Lung (tissue), 12 donors: Measurements from ENCODE around the gene SND1. TPM values are rescaled to one million over a fixed set of nuclear protein-coding genes. Genes with fewer than 3 reads are reported as not detected.

ENCODE experiments used
- ATAC-seq: fragments of 200-7000 bp; cut with Tn5 transposase; one replicate; pipeline ENCODE4 v1.9.1; 2020; ENCODE audit warnings: moderate number of reproducible peaks; ENCODE audit not compliant: insufficient read depth, low FRiP score
- DNase-seq, 3 donors: peaks; one replicate each; pipeline ENCODE4 v3.0.0-alpha.2; 2013 to 2017
- H3K27ac ChIP-seq, 2 donors: one replicate each; pipeline ENCODE4 v1.5.1; 2013; ENCODE audit warnings: mild to moderate bottlenecking in 2 of 2, moderate library complexity in 2 of 2, control low read depth in 1 of 2, inconsistent platforms in 1 of 2, low read depth in 1 of 2, low read length in 1 of 2
- H3K27me3 ChIP-seq, 3 donors: one replicate each; pipeline ENCODE4 v1.5.1; 2013; ENCODE audit warnings: low read length in 2 of 3; ENCODE audit not compliant: control insufficient read depth in 3 of 3, insufficient read depth in 3 of 3
- H3K36me3 ChIP-seq, 4 donors: one replicate each; pipeline ENCODE4 v1.5.1; 2013; ENCODE audit warnings: low read length in 4 of 4, mild to moderate bottlenecking in 1 of 4, moderate library complexity in 1 of 4; ENCODE audit not compliant: control insufficient read depth in 4 of 4, insufficient read depth in 4 of 4
- H3K4me1 ChIP-seq, 5 donors: one replicate each; pipeline ENCODE4 v1.5.1; 2013; ENCODE audit warnings: low read length in 5 of 5, mild to moderate bottlenecking in 2 of 5, moderate library complexity in 1 of 5; ENCODE audit not compliant: control insufficient read depth in 5 of 5, insufficient read depth in 5 of 5
- H3K4me3 ChIP-seq: one replicate; pipeline ENCODE4 v1.5.1; 2013; ENCODE audit warnings: mild to moderate bottlenecking, control low read depth, moderate library complexity
- H3K9ac ChIP-seq, 2 donors: one replicate each; pipeline ENCODE4 v1.5.1; 2013; ENCODE audit warnings: low read length in 2 of 2, control low read depth in 1 of 2; ENCODE audit not compliant: insufficient read depth in 1 of 2
- H3K9me3 ChIP-seq, 4 donors: one replicate each; pipeline ENCODE4 v1.5.1; 2013; ENCODE audit warnings: low read length in 3 of 4, mild to moderate bottlenecking in 1 of 4, moderate library complexity in 1 of 4; ENCODE audit not compliant: control insufficient read depth in 4 of 4, insufficient read depth in 3 of 4
- WGBS, 2 donors: extraction: QIAGEN DNeasy Blood & Tissue Kit; methylation state at CpG; one replicate each; pipeline ENCODE4 v1.1.7; 2013; 5-methylcytosine and 5-hydroxymethylcytosine counted together
- polyA plus RNA-seq, 2 donors: library from polyadenylated mRNA; stranded (reverse); fragments of 200-250 nt; gene quantifications; one replicate each; pipeline ENCODE4 v1.2.1, GENCODE V29; 2013
- total RNA-seq, 2 donors: library from RNA; depleted of rRNA in 1 of 2; stranded (reverse); fragments of >200 nt in 1 of 2; gene quantifications; one replicate each; pipeline ENCODE4 v1.2.1, GENCODE V29; 2014 to 2021
- TF ChIP-seq, protein P1 (sequence below): IDR thresholded peaks from 2 replicates; pipeline ENCODE4 v1.5.1; 2012; ENCODE audit warnings: mild to moderate bottlenecking; ENCODE audit errors: control extremely low read depth, extremely low read depth
- donor health status: control.
- donor health status: control.
- donor health status: Bipolar disorder and iron deficiency.
- donor health status: healthy.
- donor health status: DM: yes; HTN: yes; CAD: no.

The SND1 gene
- total and polyA plus RNA-seq, 4 donors: 94.5 to 210 (median 137) TPM

DNA sequence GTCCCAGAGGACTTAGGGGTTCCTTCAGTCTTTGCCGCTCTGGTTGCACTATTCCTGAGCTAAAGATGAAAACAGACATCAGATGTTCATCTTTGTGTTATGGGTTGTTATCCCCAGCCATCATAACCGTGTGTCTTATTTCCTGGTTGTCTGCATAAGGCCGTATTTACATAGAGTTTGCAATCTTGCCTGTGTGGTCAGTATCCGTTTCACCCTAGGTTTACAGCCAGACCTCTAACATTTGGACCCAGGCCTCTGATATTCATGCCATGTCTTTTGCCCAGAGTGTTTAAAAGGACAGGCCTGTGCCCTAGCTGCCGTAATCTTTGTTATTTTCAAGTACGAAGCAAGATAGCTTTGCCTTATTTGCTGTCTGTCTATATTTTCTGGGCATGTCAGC lies 352.6 kb downstream of the SND1 start:
- no peak for DNase-seq
- Histone ChIP-seq H3K4me1 (peaks cover 0 to 14% (median 2%) of the 10 kb centered on the region in 5 donors), H3K27ac (no peak overlapping the region), H3K36me3 (peaks cover 0 to 4% (median 3%) of the 10 kb centered on the region in 4 donors), H3K9ac (no peak overlapping the region), H3K27me3 (no peaks in the 10 kb centered on the region), H3K4me3 (no peak overlapping the region), H3K9me3 (no peaks in the 10 kb centered on the region)
- WGBS, 2 donors: 94% methylated on average over 6 of the region's 6 CpGs
- TF ChIP-seq, protein P1, sequence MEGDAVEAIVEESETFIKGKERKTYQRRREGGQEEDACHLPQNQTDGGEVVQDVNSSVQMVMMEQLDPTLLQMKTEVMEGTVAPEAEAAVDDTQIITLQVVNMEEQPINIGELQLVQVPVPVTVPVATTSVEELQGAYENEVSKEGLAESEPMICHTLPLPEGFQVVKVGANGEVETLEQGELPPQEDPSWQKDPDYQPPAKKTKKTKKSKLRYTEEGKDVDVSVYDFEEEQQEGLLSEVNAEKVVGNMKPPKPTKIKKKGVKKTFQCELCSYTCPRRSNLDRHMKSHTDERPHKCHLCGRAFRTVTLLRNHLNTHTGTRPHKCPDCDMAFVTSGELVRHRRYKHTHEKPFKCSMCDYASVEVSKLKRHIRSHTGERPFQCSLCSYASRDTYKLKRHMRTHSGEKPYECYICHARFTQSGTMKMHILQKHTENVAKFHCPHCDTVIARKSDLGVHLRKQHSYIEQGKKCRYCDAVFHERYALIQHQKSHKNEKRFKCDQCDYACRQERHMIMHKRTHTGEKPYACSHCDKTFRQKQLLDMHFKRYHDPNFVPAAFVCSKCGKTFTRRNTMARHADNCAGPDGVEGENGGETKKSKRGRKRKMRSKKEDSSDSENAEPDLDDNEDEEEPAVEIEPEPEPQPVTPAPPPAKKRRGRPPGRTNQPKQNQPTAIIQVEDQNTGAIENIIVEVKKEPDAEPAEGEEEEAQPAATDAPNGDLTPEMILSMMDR: no peak
- no peak for ATAC-seq

DNA sequence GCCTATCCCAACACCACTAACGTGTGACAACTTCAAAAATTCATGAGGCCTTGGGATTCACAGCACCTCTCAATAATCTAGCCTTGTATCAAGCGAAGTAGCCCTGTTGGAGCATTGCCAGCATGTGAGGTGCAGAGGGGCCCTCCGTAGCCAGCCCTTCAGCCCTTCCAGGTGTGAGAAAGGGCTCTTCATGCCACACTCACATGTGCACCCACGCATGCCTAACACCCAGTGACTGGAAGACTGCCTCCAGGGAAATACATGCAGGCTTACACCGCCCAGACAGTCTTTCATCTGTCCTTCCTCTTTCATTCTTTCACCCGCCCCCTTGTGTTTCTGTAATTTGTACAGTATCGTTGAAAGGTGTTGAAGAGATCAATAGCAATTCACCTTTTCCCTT lies 353.1 kb downstream of the SND1 start:
- no peak for DNase-seq
- Histone ChIP-seq H3K9ac (no peak overlapping the region), H3K9me3 (no peaks in the 10 kb centered on the region), H3K27ac (no peak overlapping the region), H3K36me3 (peaks cover 0 to 4% (median 3%) of the 10 kb centered on the region in 4 donors), H3K4me1 (peaks cover 0 to 14% (median 4%) of the 10 kb centered on the region in 5 donors), H3K4me3 (no peak overlapping the region), H3K27me3 (no peaks in the 10 kb centered on the region)
- 88 to 89% methylated on average over 7 of the region's 7 CpGs for WGBS, 2 donors
- no peak for ATAC-seq
- TF ChIP-seq, protein P1: no peak

DNA sequence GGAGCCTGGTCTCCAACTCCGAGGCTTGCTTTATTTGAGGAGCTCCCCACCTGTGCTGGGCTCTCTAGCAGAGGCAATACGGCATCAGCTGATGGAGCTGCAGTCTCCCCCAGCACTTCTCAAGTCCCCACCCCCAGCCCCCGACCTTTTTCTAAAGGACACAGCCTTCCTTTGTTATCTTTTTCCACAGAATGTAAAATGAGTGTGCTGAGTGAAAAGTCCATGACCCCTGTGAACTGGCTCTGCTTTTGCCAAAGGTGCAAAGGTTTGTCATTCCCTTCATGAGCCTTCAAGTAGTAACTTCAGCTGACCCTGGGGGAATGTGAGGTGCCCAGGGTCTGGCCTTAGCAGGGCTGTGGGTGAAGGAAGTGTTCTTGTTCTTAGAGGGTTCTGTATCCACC lies 353.8 kb downstream of the SND1 start:
- Histone ChIP-seq H3K36me3 (peaks cover 0 to 4% (median 3%) of the 10 kb centered on the region in 4 donors), H3K9ac (no peak overlapping the region), H3K27ac (no peak overlapping the region), H3K4me3 (no peak overlapping the region), H3K4me1 (peaks cover 0 to 14% (median 4%) of the 10 kb centered on the region in 5 donors), H3K9me3 (no peaks in the 10 kb centered on the region), H3K27me3 (no peaks in the 10 kb centered on the region)
- TF ChIP-seq, protein P1: no peak
- ATAC-seq (no peak), DNase-seq (no peak)
- WGBS, 2 donors: 89 to 90% methylated on average over 3 of the region's 3 CpGs
